ENCODE measurements around the gene GDE1. TPM values are rescaled to one million over a fixed set of nuclear protein-coding genes. Genes with fewer than 3 reads are reported as not detected.

Gene GDE1
- polyA plus RNA-seq, 3 donors = 30.6 to 75.5 (median 71.7) TPM

DNA sequence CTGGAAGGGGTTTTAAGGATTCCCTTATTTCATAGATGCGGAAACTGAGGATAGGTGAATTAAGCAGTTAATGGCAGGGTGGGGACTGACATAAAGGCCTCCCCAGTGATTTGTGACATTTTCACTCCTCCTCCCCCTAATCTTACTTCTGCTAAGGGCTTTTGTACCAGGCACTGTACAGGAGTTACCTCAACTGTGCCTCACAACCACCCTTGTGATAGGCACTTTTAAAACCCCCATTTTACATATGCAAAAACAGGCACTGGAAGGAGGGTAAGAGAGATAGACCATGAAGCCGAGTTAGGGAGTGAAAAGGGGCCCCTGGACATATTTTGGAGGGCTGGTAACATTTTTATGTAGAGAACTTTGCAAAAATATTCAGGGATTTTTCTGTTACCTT is 862 bp upstream of the GDE1 start:
- intact Hi-C loops (cut with micrococcal nuclease) = loop anchor here (1.0 to 5.0 kb wide), 4 partner anchors 33 to 720 kb away; partner anchors contain the start of genes VPS35L (in 2 of the 2), ARL6IP1 (in 1 of the 2) and COQ7 (in 1 of the 2)
- Histone ChIP-seq H3K4me3 (replicated peaks in 1 of 3; ENCODE audit: low read depth in 2 of 3, low read length in 3 of 3) (no peak overlapping the region), H3K9me3 (replicated peaks in 1 of 2; ENCODE audit: control insufficient read depth in 1 of 2, insufficient read depth in 1 of 2, low read length in 2 of 2) (no peaks in the 10 kb centered on the region), H2AFZ (ENCODE audit: insufficient read depth, low read depth, low read length, poor library complexity, severe bottlenecking) (no peak overlapping the region), H3K79me2 (ENCODE audit: insufficient read depth, low read length) (peaks cover 82% of the 10 kb centered on the region), H4K20me1 (ENCODE audit: insufficient read depth, low read length) (peaks cover 8% of the 10 kb centered on the region), H3K4me1 (ENCODE audit: control insufficient read depth in 1 of 2, insufficient read depth in 2 of 2, low read length in 2 of 2) (peaks cover 34 to 63% of the 10 kb centered on the region in 2 donors), H3K27ac (ENCODE audit: low read depth in 1 of 2, low read length in 2 of 2) (no peak overlapping the region), H3K9ac (ENCODE audit: insufficient read depth, low read length, poor library complexity, severe bottlenecking) (no peak overlapping the region), H3K27me3 (ENCODE audit: control insufficient read depth in 2 of 2, insufficient read depth in 2 of 2, low read length in 2 of 2) (no peaks in the 10 kb centered on the region), H3K36me3 (replicated peaks in 1 of 2; ENCODE audit: control insufficient read depth in 1 of 2, insufficient read depth in 2 of 2, low read length in 2 of 2) (peaks cover 2 to 3% of the 10 kb centered on the region in 2 donors), H3K4me2 (replicated peaks; ENCODE audit: extremely low read depth, low read length, poor library complexity, severe bottlenecking) (no peak overlapping the region)
- H3K4me3 Mint-ChIP-seq = no peak overlapping the region
- peaks cover 6 to 10% of the 10 kb centered on the region in 2 donors for H3K36me3 Mint-ChIP-seq
- TF ChIP-seq, protein P1, sequence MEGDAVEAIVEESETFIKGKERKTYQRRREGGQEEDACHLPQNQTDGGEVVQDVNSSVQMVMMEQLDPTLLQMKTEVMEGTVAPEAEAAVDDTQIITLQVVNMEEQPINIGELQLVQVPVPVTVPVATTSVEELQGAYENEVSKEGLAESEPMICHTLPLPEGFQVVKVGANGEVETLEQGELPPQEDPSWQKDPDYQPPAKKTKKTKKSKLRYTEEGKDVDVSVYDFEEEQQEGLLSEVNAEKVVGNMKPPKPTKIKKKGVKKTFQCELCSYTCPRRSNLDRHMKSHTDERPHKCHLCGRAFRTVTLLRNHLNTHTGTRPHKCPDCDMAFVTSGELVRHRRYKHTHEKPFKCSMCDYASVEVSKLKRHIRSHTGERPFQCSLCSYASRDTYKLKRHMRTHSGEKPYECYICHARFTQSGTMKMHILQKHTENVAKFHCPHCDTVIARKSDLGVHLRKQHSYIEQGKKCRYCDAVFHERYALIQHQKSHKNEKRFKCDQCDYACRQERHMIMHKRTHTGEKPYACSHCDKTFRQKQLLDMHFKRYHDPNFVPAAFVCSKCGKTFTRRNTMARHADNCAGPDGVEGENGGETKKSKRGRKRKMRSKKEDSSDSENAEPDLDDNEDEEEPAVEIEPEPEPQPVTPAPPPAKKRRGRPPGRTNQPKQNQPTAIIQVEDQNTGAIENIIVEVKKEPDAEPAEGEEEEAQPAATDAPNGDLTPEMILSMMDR (IDR thresholded peaks at IDR 0.05) = no peak
- H3K27ac Mint-ChIP-seq = peak overlapping the region in 4 of 7 donors; percentile 11 to 93 (median 58)
- H3K27me3 Mint-ChIP-seq (ENCODE audit: low read depth in 3 of 3) = peaks cover 0 to 2% (median 0%) of the 10 kb centered on the region in 3 donors
- DNase-seq = no peak
- WGBS (ENCODE audit: insufficient coverage) = no CpG with 5 or more reads among the region's 2 CpGs
- H3K4me1 Mint-ChIP-seq = peaks cover 45% of the 10 kb centered on the region
- H3K9me3 Mint-ChIP-seq = peaks cover 0 to 2% (median 0%) of the 10 kb centered on the region in 7 donors

DNA sequence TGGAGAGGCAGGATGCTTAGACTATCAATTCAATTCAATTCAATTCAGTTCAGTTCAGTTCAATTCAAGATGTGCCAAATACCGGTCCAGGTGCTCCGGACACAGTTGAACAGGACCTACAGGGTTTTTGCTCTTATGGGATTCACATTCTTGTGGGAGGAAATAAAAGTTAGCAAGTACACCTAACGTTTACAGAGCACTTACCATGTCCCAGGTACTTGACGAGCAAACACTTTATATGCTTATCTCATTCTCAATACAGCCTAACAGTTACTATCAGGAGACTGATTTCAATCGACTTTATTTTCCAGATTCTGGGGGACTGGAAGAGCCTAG is 467 bp upstream of the GDE1 start:
- H3K4me3 ChIP-seq (replicated peaks in 1 of 3; ENCODE audit: low read depth in 2 of 3, low read length in 3 of 3) = peak overlapping the region in 2 of 3 experiments; percentile 88 to 97
- H3K36me3 Mint-ChIP-seq = peaks cover 9 to 10% of the 10 kb centered on the region in 2 donors
- no peaks in the 10 kb centered on the region for H3K9me3 ChIP-seq (replicated peaks in 1 of 2; ENCODE audit: control insufficient read depth in 1 of 2, insufficient read depth in 1 of 2, low read length in 2 of 2)
- no peaks in the 10 kb centered on the region for H3K27me3 ChIP-seq (ENCODE audit: control insufficient read depth in 2 of 2, insufficient read depth in 2 of 2, low read length in 2 of 2)
- H3K4me1 Mint-ChIP-seq = peaks cover 48% of the 10 kb centered on the region
- H4K20me1 ChIP-seq (ENCODE audit: insufficient read depth, low read length) = peaks cover 8% of the 10 kb centered on the region
- peaks cover 0 to 2% (median 0%) of the 10 kb centered on the region in 3 donors for H3K27me3 Mint-ChIP-seq (ENCODE audit: low read depth in 3 of 3)
- peaks cover 0 to 2% (median 0%) of the 10 kb centered on the region in 7 donors for H3K9me3 Mint-ChIP-seq
- TF ChIP-seq, protein P1 (IDR thresholded peaks at IDR 0.05) = no peak
- peaks cover 34 to 63% of the 10 kb centered on the region in 2 donors for H3K4me1 ChIP-seq (ENCODE audit: control insufficient read depth in 1 of 2, insufficient read depth in 2 of 2, low read length in 2 of 2)
- peak overlapping the region; percentile 95 for H2AFZ ChIP-seq (ENCODE audit: insufficient read depth, low read depth, low read length, poor library complexity, severe bottlenecking)
- peaks cover 3 to 6% of the 10 kb centered on the region in 2 donors for H3K36me3 ChIP-seq (replicated peaks in 1 of 2; ENCODE audit: control insufficient read depth in 1 of 2, insufficient read depth in 2 of 2, low read length in 2 of 2)
- H3K4me2 ChIP-seq (replicated peaks; ENCODE audit: extremely low read depth, low read length, poor library complexity, severe bottlenecking) = peak overlapping the region; percentile 99
- no peak for DNase-seq
- H3K27ac Mint-ChIP-seq = peak overlapping the region; percentile 54 to 94 (median 92)
- peak overlapping the region; percentile 95 to 98 for H3K4me3 Mint-ChIP-seq
- peaks cover 82% of the 10 kb centered on the region for H3K79me2 ChIP-seq (ENCODE audit: insufficient read depth, low read length)
- intact Hi-C loops (cut with micrococcal nuclease) = loop anchor here (5.0 kb wide), 3 partner anchors 35 to 720 kb away; partner anchors contain the start of genes ARL6IP1 (in 1 of the 2), COQ7 (in 1 of the 2) and VPS35L (in 1 of the 2)
- no peak overlapping the region for H3K9ac ChIP-seq (ENCODE audit: insufficient read depth, low read length, poor library complexity, severe bottlenecking)
- no CpG with 5 or more reads among the region's 5 CpGs for WGBS (ENCODE audit: insufficient coverage)
- peak overlapping the region in 1 of 2 donors; percentile 91 for H3K27ac ChIP-seq (ENCODE audit: low read depth in 1 of 2, low read length in 2 of 2)
